GM21515 (cell line): ENCODE data around the gene PJA2.
"Not testable (repeated sequence)": the region's sequence is repeated elsewhere in the genome, so short reads cannot be mapped to it uniquely, and the experiment has no call there.

Experiments
- ATAC-seq: cut with Tn5 transposase; IDR thresholded peaks from one replicate; pipeline ENCODE4 v1.9.1; 2021; ENCODE audit not compliant: unreplicated experiment

The PJA2 gene, protein sequence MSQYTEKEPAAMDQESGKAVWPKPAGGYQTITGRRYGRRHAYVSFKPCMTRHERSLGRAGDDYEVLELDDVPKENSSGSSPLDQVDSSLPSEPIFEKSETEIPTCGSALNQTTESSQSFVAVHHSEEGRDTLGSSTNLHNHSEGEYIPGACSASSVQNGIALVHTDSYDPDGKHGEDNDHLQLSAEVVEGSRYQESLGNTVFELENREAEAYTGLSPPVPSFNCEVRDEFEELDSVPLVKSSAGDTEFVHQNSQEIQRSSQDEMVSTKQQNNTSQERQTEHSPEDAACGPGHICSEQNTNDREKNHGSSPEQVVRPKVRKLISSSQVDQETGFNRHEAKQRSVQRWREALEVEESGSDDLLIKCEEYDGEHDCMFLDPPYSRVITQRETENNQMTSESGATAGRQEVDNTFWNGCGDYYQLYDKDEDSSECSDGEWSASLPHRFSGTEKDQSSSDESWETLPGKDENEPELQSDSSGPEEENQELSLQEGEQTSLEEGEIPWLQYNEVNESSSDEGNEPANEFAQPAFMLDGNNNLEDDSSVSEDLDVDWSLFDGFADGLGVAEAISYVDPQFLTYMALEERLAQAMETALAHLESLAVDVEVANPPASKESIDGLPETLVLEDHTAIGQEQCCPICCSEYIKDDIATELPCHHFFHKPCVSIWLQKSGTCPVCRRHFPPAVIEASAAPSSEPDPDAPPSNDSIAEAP

GRCh38 chr5:109409844-109410388 lies at the start of gene PJA2:
Gene PJA2 (minus strand): TSS chr5:109409974. CDS start chr5:109383433, 26,541 bp downstream.
- ATAC-seq = peak; percentile 86

GRCh38 chr5:109455598-109456096 lies 45.9 kb upstream of the PJA2 start:
- ATAC-seq = peak; percentile 100

- no peak for ATAC-seq
Observed at GRCh38 chr5:109454731-109455505, 45.1 kb upstream of the PJA2 start.

DNA sequence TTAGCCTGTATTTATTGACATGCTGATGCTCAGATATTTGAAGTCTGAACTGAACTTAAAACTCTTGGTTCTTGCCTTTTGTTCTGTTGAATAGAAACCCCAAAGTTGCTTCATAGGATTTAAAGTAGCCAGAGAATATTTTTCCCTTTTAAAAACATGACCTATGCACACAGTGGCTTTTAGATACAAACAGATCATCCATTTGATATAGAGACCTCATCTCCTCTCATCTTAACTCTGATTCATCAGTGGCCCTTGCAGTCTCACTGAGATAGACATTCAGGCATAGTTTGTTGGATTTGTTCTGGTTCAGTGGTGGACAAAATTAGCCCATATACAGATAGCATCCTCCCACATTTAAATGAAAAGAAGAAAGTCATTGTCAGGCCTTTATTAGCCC lies 43.5 kb upstream of the PJA2 start:
- ATAC-seq = no peak

DNA sequence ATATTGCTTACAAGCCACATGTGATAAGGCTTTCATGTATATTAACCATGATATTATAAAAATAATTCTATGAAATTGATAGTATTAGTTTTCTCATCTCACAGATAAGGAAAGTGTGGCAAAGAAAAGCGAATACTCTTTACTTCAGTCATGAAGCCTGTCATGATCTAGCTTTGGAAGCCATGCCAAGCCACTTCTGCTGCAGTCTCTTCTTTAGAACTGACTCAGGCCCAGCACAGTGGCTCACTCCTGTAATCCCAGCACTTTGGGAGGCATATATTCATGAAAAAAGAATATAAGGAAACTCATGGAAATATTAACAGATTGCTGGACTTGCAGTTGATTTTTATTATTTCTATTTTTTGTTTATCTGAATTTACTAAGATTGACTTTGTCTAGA lies 42.9 kb upstream of the PJA2 start:
- no peak for ATAC-seq

GRCh38 chr5:109451146-109451545 lies 41.4 kb upstream of the PJA2 start:
- no peak for ATAC-seq

DNA sequence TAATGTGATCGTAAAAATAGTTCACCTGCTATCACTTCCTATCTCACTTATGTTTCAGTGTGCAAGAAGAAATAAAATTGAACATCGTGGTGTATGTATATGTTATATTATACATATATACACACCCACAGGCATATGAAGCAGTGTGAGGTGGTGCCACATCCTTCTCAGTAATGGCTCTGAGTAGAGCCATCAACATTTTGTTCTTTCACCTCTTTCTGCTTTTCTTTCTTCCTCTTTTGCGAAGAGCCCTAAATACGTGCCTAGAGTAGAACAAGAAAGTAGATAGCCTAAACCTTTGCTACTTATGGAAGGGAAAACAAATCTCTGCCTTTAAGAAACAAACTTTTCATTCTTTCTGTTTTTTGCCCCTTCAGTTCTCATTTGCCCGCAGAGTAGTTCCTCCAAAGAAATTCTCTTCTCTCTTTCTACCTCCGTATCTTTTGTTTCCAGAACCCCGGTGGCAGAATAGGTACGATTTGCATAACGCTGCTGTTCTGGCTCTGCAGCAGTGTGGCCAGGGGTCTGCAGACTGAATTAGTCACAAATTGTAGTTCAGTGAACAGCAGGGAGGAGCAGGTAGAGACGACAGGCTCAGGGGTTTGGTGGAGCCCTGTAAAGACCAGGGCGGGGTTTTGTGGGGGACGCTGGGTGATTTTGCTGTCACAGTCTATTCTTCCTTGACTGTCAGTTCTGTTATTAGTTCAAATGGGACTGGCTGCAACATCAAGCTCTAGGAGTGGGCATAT lies 40.5 kb upstream of the PJA2 start:
- ATAC-seq = peak; percentile 84

DNA sequence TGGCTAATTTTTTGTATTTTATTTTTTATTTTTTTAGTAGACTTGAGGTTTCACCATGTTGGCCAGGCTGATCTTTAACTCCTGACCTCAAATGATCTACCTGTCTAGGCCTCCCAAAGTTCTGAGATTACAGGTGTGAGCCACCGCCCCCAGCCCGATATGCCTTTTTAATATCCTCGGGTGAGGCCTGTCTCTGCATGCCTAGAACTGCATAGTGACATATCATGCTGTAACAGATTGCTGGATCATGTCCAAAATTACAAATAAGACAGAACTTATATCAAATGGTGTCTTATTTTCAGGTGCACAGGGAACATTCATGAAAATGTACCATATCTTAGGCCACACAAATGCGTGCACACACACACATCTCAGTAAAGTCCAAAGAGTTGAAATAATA lies 39.1 kb upstream of the PJA2 start:
- ATAC-seq = no peak

DNA sequence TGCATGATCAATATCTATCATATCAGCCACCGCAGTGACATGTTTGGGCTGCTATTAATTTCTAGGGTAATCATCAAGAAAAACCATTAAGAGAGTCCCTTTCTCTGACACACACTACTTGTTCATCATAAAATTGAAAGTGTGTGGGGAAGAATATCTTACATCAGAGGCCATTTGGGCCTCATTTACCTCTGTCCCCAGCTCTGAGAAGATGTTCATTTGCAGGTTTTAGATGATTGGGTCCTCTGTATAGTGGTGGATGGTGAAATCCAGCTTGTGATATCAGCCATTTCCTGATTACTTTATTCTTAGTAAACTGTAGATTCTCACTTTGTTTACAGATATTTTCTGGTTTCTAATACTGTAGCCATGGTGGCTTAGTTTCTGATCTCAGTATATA lies 29.8 kb upstream of the PJA2 start:
- no peak for ATAC-seq

DNA sequence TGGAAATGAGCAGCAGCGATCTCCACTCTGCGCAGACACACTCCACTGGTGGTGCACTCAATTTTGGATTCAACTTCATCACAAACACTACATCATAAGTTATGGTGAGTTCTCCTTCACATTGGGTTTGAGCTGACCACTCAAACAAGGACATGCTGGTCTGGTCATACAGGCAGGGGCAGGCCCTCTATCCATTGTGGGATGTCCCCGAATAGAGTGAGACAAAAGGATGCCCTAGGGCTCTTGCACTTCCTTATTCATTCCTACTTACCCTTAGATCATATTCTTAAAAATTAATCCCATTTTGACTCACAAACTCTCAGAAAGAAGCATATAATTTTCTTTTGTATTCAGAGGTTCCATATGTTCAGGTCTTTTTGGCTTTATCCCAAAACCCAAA lies 16.3 kb upstream of the PJA2 start:
- no peak for ATAC-seq

DNA sequence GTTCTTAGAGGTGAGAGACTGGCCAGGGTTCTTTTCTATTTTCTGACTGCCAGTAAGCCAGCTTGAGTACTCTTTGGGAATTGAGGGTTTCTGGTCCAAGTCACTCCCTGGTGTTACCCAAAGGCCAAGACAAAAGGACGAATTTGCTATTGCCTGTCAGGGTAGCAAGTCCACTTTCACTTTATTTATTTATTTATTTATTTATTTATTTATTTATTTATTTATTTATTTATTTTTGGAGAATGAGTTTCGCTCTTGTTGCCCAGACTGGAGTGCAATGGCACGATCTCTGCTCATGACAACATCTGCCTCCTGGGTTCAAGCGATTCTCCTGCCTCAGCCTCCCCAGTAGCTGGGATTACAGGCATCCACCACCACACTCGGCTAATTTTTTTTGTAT lies 15.7 kb upstream of the PJA2 start:
- ATAC-seq = not testable (repeated sequence)

DNA sequence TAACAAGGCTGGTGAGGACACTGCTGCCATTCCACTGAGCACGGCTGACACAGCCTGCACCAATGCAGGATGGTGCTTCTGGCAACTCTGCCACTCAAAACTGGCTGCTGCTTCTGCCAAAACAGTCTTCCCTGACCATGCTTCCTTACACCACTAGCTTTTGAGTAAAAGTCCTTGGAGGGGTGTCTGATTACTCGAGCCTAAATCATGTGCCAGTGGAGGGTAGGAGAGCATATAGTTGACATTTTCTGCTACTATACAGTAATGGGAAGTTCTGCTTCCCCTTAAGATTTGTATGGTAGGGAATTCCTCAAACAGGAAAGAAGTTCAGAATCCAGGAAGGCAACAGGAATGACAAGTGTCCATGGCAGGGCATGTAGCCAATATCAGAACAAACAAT lies 12.2 kb upstream of the PJA2 start:
- ATAC-seq = no peak

GRCh38 chr5:109418712-109419352 lies 9.1 kb upstream of the PJA2 start:
- ATAC-seq = no peak

DNA sequence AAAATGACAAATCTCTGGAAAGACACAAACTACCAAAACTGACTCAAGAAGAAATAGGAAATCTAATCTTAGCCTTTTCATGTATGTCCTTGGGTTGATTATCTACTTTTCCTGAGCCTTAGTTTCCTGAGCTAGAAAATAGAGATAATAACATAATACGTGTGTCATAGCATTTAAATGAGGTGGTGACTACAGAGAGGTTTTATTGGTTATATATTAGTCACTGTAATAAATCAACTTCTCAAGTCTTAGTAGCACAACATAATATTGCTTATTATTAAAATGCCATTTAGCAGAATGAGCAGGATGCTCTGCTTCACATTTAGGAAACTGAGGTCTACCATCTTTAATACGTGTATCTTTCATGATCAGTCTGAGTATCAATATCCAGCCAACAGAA lies 7.1 kb upstream of the PJA2 start:
- ATAC-seq = no peak

DNA sequence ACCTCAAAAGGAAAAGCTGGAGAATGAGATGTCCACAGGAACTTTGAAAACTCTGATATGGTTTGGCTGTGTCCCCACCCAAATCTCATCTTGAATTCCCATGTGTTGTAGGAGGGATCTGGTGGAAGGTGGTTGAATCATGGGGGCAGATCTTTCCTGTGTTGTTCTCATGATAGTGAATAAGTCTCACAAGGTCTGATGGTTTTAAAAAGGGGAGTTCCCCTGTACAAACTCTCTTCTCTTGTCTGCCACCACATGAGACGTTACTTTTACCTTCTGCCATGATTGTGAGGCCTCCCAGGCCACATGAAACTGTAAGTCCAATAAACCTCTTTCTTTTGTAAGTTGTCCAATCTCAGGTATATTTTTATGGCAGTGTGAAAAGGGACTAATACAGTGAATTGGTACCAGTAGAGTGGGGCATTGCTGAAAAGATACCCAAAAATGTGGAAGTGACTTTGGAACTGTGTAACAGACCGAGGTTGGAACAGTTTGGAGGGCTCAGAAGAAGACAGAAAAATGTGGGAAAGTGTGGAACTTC lies 4.2 kb upstream of the PJA2 start:
- ATAC-seq = not testable (repeated sequence)

DNA sequence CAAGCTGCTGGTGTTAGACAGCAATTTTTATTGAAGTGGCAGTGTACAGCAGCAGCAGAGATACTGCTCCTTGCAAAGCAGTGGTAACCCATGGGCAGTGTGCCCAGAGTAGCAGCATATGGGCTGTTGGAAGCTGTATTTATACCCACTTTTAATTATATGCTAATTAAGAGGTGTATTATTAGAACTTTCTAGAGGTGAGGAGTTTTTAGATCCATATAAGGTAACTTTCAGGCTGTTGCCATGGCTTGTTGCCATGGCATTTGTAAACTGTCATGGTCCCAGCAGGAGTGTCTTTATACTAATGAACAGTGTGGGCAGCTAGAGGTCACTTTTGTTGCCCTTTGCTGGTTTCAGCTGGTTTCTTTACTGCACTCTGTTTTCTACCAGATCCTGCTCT lies 3.7 kb upstream of the PJA2 start:
- ATAC-seq = no peak

- ATAC-seq = no peak
Observed at GRCh38 chr5:109412981-109413402, 3.2 kb upstream of the PJA2 start.

- no peak for ATAC-seq
Observed at GRCh38 chr5:109411627-109412026, 1.9 kb upstream of the PJA2 start.

GRCh38 chr5:109411149-109411514 lies 1.4 kb upstream of the PJA2 start:
- no peak for ATAC-seq
